Measurements from ENCODE around the gene RPS25. TPM values are rescaled to one million over a fixed set of nuclear protein-coding genes. Genes with fewer than 3 reads are reported as not detected.

RPS25 gene
- total and polyA plus RNA-seq, 10 of the 15 experiments (the other 5 are each of a cell fraction or from before 2014, with no cell fraction given) = 886 to 3,746 (median 3,066) TPM

DNA sequence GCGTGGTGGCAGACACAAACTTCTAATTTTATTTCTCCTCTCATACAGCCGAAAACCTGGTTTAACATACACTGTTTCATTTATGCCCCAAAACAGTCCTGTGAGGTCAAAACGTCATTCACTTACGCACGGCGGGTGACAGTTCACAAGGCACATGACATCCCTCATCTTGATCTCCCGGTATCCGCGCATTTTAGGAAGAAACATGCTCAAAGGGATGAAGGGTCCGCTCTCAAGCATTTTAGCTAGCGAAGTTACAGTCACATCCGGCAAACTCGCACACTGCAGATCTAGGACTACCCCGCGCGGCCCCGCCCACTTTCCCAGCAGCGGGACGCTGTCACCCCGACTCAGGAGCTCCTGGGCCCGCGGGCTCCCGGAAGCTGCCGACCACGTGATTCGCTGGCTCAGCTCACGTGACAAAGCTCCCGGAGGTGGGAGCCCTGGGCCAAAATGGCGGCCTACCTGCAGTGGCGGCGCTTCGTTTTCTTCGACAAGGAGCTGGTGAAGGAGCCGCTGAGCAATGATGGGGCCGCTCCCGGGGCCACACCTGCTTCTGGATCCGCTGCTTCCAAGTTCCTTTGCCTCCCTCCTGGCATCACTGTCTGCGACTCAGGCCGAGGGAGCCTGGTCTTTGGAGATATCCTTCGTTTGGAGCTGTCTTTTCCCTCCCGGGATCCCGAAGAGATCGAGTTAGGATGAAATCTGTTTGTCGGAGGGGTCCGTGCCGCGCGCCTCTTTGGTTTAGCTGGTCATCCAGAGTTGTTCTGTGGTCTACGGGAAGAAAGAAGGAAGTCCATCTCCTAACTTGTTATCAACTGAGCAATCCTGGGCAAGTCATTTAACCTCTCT, 49.5 kb upstream of the RPS25 start, which contains the start of gene VPS11 (continued):
- TF ChIP-seq, protein P1, sequence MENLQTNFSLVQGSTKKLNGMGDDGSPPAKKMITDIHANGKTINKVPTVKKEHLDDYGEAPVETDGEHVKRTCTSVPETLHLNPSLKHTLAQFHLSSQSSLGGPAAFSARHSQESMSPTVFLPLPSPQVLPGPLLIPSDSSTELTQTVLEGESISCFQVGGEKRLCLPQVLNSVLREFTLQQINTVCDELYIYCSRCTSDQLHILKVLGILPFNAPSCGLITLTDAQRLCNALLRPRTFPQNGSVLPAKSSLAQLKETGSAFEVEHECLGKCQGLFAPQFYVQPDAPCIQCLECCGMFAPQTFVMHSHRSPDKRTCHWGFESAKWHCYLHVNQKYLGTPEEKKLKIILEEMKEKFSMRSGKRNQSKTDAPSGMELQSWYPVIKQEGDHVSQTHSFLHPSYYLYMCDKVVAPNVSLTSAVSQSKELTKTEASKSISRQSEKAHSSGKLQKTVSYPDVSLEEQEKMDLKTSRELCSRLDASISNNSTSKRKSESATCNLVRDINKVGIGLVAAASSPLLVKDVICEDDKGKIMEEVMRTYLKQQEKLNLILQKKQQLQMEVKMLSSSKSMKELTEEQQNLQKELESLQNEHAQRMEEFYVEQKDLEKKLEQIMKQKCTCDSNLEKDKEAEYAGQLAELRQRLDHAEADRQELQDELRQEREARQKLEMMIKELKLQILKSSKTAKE (IDR thresholded peaks at IDR 0.05; ENCODE audit: low read depth, poor library complexity, severe bottlenecking) = peak; percentile 22
- no peak for TF ChIP-seq YBX1 (IDR thresholded peaks at IDR 0.05)
- TF ChIP-seq, protein P2, sequence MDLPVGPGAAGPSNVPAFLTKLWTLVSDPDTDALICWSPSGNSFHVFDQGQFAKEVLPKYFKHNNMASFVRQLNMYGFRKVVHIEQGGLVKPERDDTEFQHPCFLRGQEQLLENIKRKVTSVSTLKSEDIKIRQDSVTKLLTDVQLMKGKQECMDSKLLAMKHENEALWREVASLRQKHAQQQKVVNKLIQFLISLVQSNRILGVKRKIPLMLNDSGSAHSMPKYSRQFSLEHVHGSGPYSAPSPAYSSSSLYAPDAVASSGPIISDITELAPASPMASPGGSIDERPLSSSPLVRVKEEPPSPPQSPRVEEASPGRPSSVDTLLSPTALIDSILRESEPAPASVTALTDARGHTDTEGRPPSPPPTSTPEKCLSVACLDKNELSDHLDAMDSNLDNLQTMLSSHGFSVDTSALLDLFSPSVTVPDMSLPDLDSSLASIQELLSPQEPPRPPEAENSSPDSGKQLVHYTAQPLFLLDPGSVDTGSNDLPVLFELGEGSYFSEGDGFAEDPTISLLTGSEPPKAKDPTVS (IDR thresholded peaks at IDR 0.05; ENCODE audit: low read depth, low read length) = no peak
- TF ChIP-seq SUZ12 (IDR thresholded peaks at IDR 0.05; ENCODE audit: unreplicated experiment) = no peak
- TF ChIP-seq NFYB (IDR thresholded peaks at IDR 0.05; ENCODE audit: insufficient read depth, low read depth, low read length) = peak; percentile 76
- TF ChIP-seq ZNF384 (IDR thresholded peaks at IDR 0.05; ENCODE audit: borderline replicate concordance, low read depth, low read length) = no peak
